OCI-LY7 (cell line): ENCODE results near the gene CNIH1.
"Not testable (repeated sequence)": the region's sequence is repeated elsewhere in the genome, so short reads cannot be mapped to it uniquely, and the experiment has no call there.

Experiments
- EZH2phosphoT487 ChIP-seq: fragments of 200-600 bp; sonication (generic); IDR thresholded peaks from 2 replicates; pipeline ENCODE4 v1.6.1; 2018; ENCODE audit warnings: low read depth, borderline replicate concordance, mild to moderate bottlenecking, mixed run types, antibody characterized with exemption, low read length, moderate library complexity, mixed read lengths
- TF ChIP-seq, protein P1 (sequence below): fragments of 200-600 bp; sonication (generic); conservative IDR thresholded peaks from 2 replicates; pipeline ENCODE4 v1.5.1; 2014; ENCODE audit warnings: mild to moderate bottlenecking, antibody characterized with exemption, low read length, moderate library complexity, mixed read lengths

DNA sequence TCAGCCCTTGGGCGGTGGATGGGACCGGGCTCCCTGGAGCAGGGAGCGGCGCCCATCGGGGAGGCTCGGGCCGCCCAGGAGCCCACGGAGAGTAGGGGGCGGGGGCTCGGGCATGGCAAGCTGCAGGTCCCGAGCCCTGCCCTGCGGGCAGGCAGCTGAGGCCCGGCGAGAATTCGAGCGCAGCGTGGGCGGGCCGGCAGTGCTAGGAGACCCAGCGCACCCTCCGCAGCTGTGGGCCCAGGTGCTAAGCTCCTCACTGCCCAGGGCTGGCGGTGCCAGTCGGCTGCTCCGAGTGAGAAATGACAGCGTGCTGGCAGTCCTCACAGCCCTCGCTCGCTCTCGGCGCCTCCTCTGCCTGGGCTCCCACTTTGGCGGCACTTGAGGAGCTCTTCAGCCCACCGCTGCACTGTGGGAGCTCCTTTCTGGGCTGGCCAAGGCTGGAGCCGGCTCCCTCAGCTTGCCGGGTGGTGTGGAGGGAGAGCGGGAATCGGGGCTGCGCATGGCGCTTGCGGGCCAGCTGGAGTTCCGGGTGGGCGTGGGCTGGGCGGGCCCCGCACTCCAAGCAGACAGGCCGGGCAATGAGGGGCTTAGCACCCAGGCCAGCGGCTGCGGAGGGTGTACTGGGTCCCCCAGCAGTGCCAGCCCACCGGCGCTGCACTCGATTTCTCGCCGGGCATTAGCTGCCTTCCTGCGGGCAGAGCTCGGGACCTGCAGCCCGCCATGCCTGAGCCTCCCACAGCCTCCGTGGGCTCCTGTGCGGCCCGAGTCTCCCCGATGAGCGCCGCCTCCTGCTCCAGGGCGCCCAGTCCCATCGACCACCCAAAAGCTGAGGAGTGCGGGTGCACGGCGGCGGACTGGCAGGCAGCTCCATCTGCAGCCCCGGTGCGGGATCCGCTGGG lies 47.9 kb downstream of the CNIH1 start:
- not testable (repeated sequence) for TF ChIP-seq EZH2phosphoT487
- TF ChIP-seq, protein P1, sequence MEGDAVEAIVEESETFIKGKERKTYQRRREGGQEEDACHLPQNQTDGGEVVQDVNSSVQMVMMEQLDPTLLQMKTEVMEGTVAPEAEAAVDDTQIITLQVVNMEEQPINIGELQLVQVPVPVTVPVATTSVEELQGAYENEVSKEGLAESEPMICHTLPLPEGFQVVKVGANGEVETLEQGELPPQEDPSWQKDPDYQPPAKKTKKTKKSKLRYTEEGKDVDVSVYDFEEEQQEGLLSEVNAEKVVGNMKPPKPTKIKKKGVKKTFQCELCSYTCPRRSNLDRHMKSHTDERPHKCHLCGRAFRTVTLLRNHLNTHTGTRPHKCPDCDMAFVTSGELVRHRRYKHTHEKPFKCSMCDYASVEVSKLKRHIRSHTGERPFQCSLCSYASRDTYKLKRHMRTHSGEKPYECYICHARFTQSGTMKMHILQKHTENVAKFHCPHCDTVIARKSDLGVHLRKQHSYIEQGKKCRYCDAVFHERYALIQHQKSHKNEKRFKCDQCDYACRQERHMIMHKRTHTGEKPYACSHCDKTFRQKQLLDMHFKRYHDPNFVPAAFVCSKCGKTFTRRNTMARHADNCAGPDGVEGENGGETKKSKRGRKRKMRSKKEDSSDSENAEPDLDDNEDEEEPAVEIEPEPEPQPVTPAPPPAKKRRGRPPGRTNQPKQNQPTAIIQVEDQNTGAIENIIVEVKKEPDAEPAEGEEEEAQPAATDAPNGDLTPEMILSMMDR: not testable (repeated sequence)
